ENCODE data around the gene MLH1. TPM values are rescaled to one million over a fixed set of nuclear protein-coding genes. Genes with fewer than 3 reads are reported as not detected.

The MLH1 gene
- total RNA-seq, result 18.7 and 20.1 TPM in 2 replicates

DNA sequence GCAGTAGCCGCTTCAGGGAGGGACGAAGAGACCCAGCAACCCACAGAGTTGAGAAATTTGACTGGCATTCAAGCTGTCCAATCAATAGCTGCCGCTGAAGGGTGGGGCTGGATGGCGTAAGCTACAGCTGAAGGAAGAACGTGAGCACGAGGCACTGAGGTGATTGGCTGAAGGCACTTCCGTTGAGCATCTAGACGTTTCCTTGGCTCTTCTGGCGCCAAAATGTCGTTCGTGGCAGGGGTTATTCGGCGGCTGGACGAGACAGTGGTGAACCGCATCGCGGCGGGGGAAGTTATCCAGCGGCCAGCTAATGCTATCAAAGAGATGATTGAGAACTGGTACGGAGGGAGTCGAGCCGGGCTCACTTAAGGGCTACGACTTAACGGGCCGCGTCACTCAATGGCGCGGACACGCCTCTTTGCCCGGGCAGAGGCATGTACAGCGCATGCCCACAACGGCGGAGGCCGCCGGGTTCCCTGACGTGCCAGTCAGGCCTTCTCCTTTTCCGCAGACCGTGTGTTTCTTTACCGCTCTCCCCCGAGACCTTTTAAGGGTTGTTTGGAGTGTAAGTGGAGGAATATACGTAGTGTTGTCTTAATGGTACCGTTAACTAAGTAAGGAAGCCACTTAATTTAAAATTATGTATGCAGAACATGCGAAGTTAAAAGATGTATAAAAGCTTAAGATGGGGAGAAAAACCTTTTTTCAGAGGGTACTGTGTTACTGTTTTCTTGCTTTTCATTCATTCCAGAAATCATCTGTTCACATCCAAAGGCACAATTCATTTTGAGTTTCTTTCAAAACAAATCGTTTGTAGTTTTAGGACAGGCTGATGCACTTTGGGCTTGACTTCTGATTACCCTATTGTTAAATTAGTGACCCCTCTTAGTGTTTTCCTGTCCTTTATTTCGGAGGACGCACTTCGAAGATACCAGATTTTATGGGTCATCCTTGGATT is at the start of gene MLH1:
MLH1 (plus strand) TSS at position 193 of the 958 bp plus-strand sequence; CDS start at position 223, 30 bp downstream.

DNA sequence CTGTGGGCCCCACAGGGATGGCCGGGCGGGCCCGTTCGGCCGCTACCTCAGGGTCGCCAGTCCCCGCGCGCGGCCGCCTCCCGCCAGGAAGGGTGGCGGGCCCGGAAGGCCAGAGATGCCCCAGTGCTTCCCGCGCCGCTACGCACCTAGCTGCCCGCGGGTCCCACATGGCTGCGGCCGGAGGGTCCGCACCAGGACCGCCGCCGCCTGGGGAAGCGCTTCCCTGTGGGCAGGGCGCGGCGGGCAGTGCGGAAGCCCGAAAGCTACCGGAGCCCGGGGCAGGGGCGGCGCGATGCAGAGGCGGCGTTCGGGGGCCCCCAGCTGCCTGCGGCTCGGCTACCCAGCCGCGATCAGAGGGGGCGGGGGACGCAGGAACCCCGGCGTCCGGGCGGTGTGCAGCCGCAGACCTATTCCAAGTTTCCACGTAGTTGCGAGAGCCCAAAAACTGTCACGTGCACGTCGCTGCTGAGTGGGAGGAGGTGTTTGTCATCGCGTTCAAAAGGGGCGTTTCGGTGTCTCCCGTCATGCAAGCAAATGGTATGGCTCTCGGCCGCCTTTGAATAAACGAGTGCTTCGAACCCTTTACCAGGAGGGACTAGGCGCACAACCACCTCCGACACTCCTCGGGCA is 48.6 kb upstream of the MLH1 start, which contains the start of gene TRANK1:
TRANK1 (minus strand) TSS at position 414 of the 630 bp plus-strand sequence; CDS start at position 169, 245 bp downstream.

DNA sequence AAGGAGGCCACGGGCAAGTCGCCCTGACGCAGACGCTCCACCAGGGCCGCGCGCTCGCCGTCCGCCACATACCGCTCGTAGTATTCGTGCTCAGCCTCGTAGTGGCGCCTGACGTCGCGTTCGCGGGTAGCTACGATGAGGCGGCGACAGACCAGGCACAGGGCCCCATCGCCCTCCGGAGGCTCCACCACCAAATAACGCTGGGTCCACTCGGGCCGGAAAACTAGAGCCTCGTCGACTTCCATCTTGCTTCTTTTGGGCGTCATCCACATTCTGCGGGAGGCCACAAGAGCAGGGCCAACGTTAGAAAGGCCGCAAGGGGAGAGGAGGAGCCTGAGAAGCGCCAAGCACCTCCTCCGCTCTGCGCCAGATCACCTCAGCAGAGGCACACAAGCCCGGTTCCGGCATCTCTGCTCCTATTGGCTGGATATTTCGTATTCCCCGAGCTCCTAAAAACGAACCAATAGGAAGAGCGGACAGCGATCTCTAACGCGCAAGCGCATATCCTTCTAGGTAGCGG is 452 bp upstream of the MLH1 start, which contains the start of gene EPM2AIP1:
EPM2AIP1 (minus strand) TSS at position 326 of the 520 bp plus-strand sequence; CDS start at position 272, 54 bp downstream.

Other genes with a start within 250 kb of the MLH1 start
- not detected in 2 replicates for gene DCLK3, start 229.0 kb upstream of the MLH1 start, total RNA-seq
- gene TRANK1, start 48.5 kb upstream of the MLH1 start, total RNA-seq, result 18.3 TPM in 2 replicates
- gene EPM2AIP1, start 387 bp upstream of the MLH1 start, total RNA-seq, result 11.5 and 21.4 TPM in 2 replicates
- gene LRRFIP2, start 181.1 kb downstream of the MLH1 start, total RNA-seq, result 32.2 and 36.7 TPM in 2 replicates
- 33.5 and 35.2 TPM in 2 replicates for gene GOLGA4, start 249.8 kb downstream of the MLH1 start, total RNA-seq

Measured in cardiac ventricle fibroblast (primary cell).